Uterus (tissue), 4 donors: ENCODE measurements around the gene BOK. TPM values are rescaled to one million over a fixed set of nuclear protein-coding genes. Genes with fewer than 3 reads are reported as not detected.

Experiments
- DNase-seq, 2 donors: peaks; one replicate each; pipeline ENCODE4 v3.0.0-alpha.2; 2019 to 2020
- H3K27ac ChIP-seq, 2 donors: fragments of 200-600 bp; sonication (generic); 1 replicate in 1 of 2; 2 replicates in 1 of 2; pipeline ENCODE4 v1.5.1; 2016 to 2018
- H3K27me3 ChIP-seq, 2 donors: fragments of 200-600 bp; sonication (generic); one replicate each; pipeline ENCODE4 v1.5.1; 2018 to 2019; ENCODE audit warnings: control low read depth in 1 of 2
- H3K36me3 ChIP-seq, 2 donors: fragments of 200-600 bp; sonication (generic); one replicate each; pipeline ENCODE4 v1.5.1; 2019; ENCODE audit warnings: control low read depth in 1 of 2
- H3K4me1 ChIP-seq, 2 donors: fragments of 200-600 bp; sonication (generic); one replicate each; pipeline ENCODE4 v1.5.1; 2018 to 2019; ENCODE audit warnings: control low read depth in 1 of 2
- H3K4me3 ChIP-seq, 2 donors: fragments of 200-600 bp; sonication (generic); 1 replicate in 1 of 2; 2 replicates in 1 of 2; pipeline ENCODE4 v1.5.1; 2018 to 2019; ENCODE audit warnings: mild to moderate bottlenecking in 1 of 2
- H3K9me3 ChIP-seq, 2 donors: fragments of 200-600 bp; sonication (generic); one replicate each; pipeline ENCODE4 v1.5.1; 2019; ENCODE audit warnings: control low read depth in 1 of 2
- POLR2A ChIP-seq, 2 donors: fragments of 450-650 bp; IDR thresholded peaks; one replicate each; pipeline ENCODE4 v1.6.1; 2016; ENCODE audit warnings: antibody characterized with exemption in 2 of 2, mild to moderate bottlenecking in 1 of 2, moderate library complexity in 1 of 2
- intact Hi-C: fragments of 100-400 bp; cut with DNase I; formaldehyde crosslinking; loops from one replicate; pipeline ENCODE4 v1.15.1; 2023; ENCODE audit warnings: low total_unique reads
- total RNA-seq, 4 donors: library from RNA; depleted of rRNA in 3 of 4; stranded (reverse); fragments of >200 nt in 3 of 4; gene quantifications; one replicate each; pipeline versions ENCODE4 v1.1.0 to v1.2.4, GENCODE V29; 2014 to 2023
- TF ChIP-seq, protein P1 (sequence below), 4 experiments: fragments of 200-600 bp in 2 of 4; fragments of 450-650 bp in 2 of 4; sonication (generic) in 2 of 4; IDR thresholded peaks; one replicate each; pipeline ENCODE4 v1.5.1; 2016 to 2019; ENCODE audit warnings: antibody characterized with exemption in 4 of 4, mild to moderate bottlenecking in 2 of 4, moderate library complexity in 1 of 4
- donor health status: DM: yes; HTN: yes; CAD: no.

BOK gene
- total RNA-seq, 4 donors from 2014 or later, result 22.9 to 31.2 (median 26.4) TPM

DNA sequence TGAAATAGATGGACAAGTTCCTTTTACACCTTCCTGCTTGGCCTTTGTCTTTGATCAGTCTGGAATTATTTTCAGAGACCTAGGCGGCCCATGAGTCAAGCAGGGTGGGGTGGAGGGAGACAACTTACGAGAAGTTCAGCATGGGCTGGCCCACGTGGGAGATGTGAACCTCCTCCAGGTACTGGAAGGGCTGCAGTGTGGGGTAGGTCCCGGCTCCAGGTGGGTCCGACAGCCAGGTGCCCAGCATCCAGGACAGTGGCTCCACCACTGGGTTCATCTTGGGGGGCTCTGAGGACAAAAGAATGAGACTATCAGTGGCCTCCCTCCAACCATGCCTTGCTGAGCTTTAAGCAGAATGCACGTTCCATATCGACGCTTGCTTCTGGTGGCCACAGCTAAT is 47.6 kb downstream of the BOK start:
- intact Hi-C loops, result no loop called here
- no peaks in the 10 kb centered on the region for H3K4me1 ChIP-seq
- H3K36me3 ChIP-seq, result no peaks in the 10 kb centered on the region

DNA sequence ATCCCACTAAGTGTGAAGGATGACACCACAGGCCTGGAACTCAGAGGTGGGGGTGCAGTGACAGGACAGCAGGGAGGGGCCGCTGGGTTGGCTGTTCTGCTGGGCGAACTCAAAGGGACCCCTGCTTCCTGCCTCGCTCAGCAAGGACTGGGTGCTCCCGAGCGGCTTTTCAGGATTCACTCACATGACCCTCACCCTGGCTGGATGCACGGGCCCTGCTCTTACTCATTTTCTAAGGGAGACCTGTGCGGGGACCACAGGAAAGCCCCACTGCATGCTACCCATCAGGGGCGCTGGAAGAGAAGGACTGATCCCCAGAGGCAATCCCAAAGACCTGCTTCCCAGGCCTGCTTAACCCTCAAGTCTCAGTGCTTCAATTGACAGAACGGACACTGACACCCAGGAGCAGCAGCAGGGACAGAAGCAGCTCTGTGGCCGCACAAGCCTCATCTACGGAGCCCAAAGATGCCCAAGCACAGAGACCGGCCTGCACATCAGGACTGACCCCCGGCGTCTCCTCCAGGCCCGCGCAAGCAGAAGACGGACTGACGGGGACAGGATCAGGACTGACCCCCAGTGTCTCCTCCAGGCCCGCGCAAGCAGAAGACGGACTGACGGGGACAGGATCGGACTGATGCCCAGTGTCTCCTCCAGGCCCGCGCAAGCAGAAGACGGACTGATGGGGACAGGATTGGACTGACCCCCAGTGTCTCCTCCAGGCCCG is 48.8 kb downstream of the BOK start:
- intact Hi-C loops, result no loop called here
- TF ChIP-seq, protein P1, sequence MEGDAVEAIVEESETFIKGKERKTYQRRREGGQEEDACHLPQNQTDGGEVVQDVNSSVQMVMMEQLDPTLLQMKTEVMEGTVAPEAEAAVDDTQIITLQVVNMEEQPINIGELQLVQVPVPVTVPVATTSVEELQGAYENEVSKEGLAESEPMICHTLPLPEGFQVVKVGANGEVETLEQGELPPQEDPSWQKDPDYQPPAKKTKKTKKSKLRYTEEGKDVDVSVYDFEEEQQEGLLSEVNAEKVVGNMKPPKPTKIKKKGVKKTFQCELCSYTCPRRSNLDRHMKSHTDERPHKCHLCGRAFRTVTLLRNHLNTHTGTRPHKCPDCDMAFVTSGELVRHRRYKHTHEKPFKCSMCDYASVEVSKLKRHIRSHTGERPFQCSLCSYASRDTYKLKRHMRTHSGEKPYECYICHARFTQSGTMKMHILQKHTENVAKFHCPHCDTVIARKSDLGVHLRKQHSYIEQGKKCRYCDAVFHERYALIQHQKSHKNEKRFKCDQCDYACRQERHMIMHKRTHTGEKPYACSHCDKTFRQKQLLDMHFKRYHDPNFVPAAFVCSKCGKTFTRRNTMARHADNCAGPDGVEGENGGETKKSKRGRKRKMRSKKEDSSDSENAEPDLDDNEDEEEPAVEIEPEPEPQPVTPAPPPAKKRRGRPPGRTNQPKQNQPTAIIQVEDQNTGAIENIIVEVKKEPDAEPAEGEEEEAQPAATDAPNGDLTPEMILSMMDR (IDR thresholded peaks at IDR 0.05), result no peak
- TF ChIP-seq POLR2A (IDR thresholded peaks at IDR 0.05), result no peak

More for the DNA sequence above, 47.6 kb downstream of the BOK start:
- Histone ChIP-seq H3K27me3 (no peaks in the 10 kb centered on the region), H3K27ac (no peak overlapping the region), H3K9me3 (no peaks in the 10 kb centered on the region), H3K4me3 (no peak overlapping the region)
- DNase-seq, result no peak
- TF ChIP-seq, protein P1 (IDR thresholded peaks at IDR 0.05), result no peak
- no peak for TF ChIP-seq POLR2A (IDR thresholded peaks at IDR 0.05)

DNA sequence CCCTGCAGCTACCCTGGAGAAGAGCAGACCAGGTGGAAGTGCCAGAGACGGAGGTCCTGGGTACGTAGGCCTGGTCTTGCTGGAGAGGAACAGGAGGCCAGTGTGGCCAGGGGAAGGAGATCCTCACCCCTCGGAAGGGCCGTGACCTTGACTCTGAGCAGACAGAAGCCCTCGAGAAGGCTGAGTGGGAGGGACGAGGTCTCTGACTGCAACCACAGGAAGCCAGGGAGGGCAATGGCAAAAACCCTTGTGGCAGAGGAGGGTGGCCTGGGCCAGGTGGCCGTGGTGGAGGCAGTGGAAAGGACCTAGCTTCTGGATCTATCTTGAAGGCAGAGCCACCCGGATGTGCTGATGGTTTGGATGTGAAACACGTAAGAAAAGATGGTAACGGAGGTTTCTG is 50.3 kb downstream of the BOK start:
- intact Hi-C loops, result no loop called here
- Histone ChIP-seq H3K27ac (no peak overlapping the region), H3K36me3 (no peaks in the 10 kb centered on the region), H3K4me3 (no peak overlapping the region), H3K27me3 (no peaks in the 10 kb centered on the region), H3K9me3 (no peaks in the 10 kb centered on the region), H3K4me1 (no peaks in the 10 kb centered on the region)
- DNase-seq, result no peak
- TF ChIP-seq, protein P1 (IDR thresholded peaks at IDR 0.05), result no peak
- no peak for TF ChIP-seq POLR2A (IDR thresholded peaks at IDR 0.05)

More for the DNA sequence above, 48.8 kb downstream of the BOK start:
- H3K9me3 ChIP-seq, result no peaks in the 10 kb centered on the region
- DNase-seq, result no peak
- no peaks in the 10 kb centered on the region for H3K36me3 ChIP-seq
- no peaks in the 10 kb centered on the region for H3K4me1 ChIP-seq
- H3K27me3 ChIP-seq, result no peaks in the 10 kb centered on the region
- H3K4me3 ChIP-seq, result no peak overlapping the region
- H3K27ac ChIP-seq, result no peak overlapping the region

DNA sequence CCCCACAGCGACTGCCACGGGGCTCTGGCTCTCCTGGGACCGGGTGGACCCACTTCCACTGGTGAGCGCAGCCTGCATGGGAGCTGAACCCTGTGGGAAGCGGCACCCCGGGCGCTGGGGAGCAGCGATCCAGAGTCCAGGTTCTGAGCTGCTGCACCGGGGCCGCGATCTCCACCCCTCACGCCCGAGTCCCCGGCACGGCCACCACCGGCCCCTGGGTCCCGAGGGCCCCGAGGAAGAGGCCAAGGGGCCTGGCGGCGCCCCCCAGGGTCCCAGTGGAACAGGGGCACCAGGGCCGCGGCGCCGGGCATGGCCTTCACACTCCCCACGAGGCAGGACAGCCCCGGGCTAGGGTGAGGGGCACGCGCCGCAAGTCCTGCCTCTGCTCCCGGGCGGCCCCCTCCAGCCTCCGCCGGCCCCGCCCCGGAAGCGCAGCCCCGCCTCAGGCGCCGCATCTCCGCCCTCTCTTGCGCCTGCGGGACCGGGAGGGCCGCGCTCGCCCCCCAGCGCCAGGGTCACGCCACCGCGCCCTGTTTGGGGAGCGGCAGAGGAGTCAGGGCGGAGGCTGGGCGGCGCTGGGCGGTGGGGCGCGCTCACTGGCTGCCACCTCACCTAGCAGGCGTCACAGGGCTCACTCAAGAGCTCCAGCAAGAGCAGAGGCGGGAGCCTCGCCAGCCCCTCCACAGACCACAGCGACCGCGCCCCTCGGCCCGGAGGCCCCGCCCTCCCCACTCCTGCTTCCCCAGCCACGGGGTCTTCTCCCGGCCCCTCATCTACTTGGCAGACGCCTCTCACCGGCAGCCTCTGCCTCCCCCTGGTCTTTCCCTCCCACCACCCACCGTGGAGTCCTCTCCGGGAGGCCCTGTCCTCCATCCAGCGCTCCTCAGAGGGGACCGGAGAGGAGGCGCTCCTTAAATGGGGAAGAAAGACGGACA is 51.6 kb downstream of the BOK start:
- Histone ChIP-seq H3K36me3 (no peaks in the 10 kb centered on the region), H3K9me3 (no peaks in the 10 kb centered on the region), H3K27me3 (no peaks in the 10 kb centered on the region), H3K4me1 (no peaks in the 10 kb centered on the region), H3K4me3 (peak overlapping the region; percentile 27 to 58), H3K27ac (peak overlapping the region; percentile 65 to 82)
- intact Hi-C loops, result no loop called here
- TF ChIP-seq, protein P1 (IDR thresholded peaks at IDR 0.05), result peak; percentile 50 to 74 (median 74)
- peak in 1 of 2 donors; percentile 46 for TF ChIP-seq POLR2A (IDR thresholded peaks at IDR 0.05)
- peak; percentile 79 to 82 for DNase-seq

DNA sequence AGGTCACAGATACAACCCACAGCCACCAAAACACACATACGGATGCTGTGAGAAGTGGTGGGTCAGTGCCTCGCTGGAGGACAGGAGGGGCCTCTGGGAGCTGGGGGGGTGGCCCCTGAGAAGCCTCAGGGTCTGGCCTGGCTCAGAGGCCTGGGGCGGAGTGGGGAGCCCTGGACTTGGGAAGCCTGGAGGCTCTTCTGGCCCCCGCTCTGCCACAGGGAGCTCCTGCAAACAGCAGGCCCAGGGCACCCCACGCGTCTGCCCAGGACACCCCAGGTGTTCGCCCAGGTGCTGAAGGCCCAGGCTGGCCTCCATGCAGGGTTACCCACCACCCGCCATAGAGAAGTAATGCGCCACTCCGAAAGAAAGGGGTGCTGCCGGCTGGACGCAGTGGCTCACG is 52.5 kb downstream of the BOK start:
- no peak for DNase-seq
- Histone ChIP-seq H3K27ac (peak overlapping the region in 1 of 2 donors; percentile 82), H3K36me3 (no peaks in the 10 kb centered on the region), H3K4me1 (no peaks in the 10 kb centered on the region), H3K9me3 (no peaks in the 10 kb centered on the region), H3K27me3 (no peaks in the 10 kb centered on the region), H3K4me3 (no peak overlapping the region)
- intact Hi-C loops, result no loop called here
- no peak for TF ChIP-seq POLR2A (IDR thresholded peaks at IDR 0.05)
- TF ChIP-seq, protein P1 (IDR thresholded peaks at IDR 0.05), result no peak
